WERI-Rb-1 (cell line): ENCODE data around the gene UGT2B7.
"Not testable (repeated sequence)": the region's sequence is repeated elsewhere in the genome, so short reads cannot be mapped to it uniquely, and the experiment has no call there.

Experiments
- DNase-seq: peaks from one replicate; pipeline ENCODE4 v3.0.0-alpha.2; 2020
- H3K27ac ChIP-seq: fragments of 250-450 bp; sonication (Bioruptor Pico); 2 replicates; pipeline ENCODE4 v1.5.1; 2020; ENCODE audit warnings: mild to moderate bottlenecking, moderate library complexity
- H3K27me3 ChIP-seq: fragments of 250-450 bp; sonication (Bioruptor Pico); 2 replicates; pipeline ENCODE4 v1.5.1; 2021; ENCODE audit warnings: mild to moderate bottlenecking, low read depth, moderate library complexity; ENCODE audit not compliant: insufficient read depth, severe bottlenecking
- H3K36me3 ChIP-seq: fragments of 250-450 bp; sonication (Bioruptor Pico); 2 replicates; pipeline ENCODE4 v1.5.1; 2020; ENCODE audit warnings: mild to moderate bottlenecking, moderate library complexity
- H3K4me3 ChIP-seq: 2 replicates; pipeline ENCODE4 v1.5.1; 2011; ENCODE audit warnings: low read depth, mild to moderate bottlenecking, control low read depth, low read length
- H3K9me3 ChIP-seq: fragments of 250-450 bp; sonication (Bioruptor Pico); 2 replicates; pipeline ENCODE4 v1.5.1; 2021; ENCODE audit warnings: mild to moderate bottlenecking, moderate library complexity; ENCODE audit not compliant: severe bottlenecking
- TF ChIP-seq, protein P1 (sequence below): IDR thresholded peaks from 2 replicates; pipeline ENCODE4 v1.5.1; 2011; ENCODE audit warnings: low read depth, mild to moderate bottlenecking, control low read depth, inconsistent platforms, low read length

UGT2B7 gene

DNA sequence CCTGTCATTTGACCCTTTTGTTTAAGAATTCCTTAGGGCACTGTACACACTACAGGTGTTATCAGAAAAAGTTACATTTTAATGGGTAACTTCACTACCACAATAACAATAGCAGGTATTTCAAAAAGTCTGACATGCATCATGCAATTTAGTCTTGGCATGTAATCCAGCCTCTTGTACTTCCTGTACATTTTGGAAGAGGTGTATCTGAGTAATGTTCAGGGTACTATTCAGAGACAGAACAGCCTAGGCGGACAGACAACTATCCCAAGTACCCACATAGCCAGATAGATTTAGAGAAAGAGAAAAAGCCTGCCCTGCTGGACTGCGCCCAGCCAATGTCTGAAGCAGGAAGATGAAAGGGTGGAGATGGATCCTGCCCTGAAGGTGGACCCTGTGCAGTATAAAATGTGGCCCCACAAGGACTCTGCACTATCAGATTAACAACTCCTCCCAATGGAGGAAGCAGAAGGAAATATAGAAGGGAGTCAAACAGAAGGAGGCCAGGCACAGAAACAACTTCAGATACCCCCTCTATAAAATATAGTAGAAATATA, 8.5 kb downstream of the UGT2B7 start:
- DNase-seq: no peak
- no peaks in the 10 kb centered on the region for H3K27me3 ChIP-seq
- TF ChIP-seq, protein P1, sequence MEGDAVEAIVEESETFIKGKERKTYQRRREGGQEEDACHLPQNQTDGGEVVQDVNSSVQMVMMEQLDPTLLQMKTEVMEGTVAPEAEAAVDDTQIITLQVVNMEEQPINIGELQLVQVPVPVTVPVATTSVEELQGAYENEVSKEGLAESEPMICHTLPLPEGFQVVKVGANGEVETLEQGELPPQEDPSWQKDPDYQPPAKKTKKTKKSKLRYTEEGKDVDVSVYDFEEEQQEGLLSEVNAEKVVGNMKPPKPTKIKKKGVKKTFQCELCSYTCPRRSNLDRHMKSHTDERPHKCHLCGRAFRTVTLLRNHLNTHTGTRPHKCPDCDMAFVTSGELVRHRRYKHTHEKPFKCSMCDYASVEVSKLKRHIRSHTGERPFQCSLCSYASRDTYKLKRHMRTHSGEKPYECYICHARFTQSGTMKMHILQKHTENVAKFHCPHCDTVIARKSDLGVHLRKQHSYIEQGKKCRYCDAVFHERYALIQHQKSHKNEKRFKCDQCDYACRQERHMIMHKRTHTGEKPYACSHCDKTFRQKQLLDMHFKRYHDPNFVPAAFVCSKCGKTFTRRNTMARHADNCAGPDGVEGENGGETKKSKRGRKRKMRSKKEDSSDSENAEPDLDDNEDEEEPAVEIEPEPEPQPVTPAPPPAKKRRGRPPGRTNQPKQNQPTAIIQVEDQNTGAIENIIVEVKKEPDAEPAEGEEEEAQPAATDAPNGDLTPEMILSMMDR: no peak
- no peaks in the 10 kb centered on the region for H3K9me3 ChIP-seq
- no peak overlapping the region for H3K27ac ChIP-seq
- H3K36me3 ChIP-seq: no peaks in the 10 kb centered on the region
- no peak overlapping the region for H3K4me3 ChIP-seq

DNA sequence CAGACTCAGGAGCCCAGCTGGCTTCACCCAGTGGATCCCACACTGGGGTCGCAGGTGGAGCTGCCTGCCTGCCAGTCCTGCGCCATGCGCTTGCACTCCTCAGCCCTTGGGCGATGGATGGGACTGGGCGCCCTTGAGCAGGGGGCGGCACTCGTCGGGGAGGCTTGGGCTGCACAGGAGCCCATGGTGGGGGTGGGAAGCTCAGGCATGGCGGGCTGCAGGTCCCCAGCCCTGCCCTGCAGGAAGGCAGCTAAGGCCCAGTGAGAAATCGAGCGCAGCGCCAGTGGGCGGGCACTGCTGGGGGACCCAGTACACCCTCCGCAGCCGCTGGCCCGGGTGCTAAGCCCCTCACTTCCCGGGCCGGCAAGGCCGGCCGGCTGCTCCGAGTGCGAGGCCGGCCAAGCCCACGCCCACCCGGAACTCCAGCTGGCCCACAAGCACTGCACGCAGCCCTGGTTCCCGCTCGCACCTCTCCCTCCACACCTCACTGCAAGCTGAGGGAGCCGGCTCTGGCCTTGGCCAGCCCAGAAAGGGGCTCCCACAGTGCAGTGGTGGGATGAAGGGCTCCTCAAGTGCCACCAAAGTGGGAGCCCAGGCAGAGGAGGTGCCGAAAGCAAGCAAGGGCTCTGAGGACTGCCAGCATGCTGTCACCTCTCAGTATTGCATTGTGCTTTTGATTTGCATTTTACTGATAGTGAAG, 19.0 kb downstream of the UGT2B7 start:
- not testable (repeated sequence) for H3K36me3 ChIP-seq, H3K4me3 ChIP-seq, DNase-seq, H3K27ac ChIP-seq, H3K9me3 ChIP-seq, H3K27me3 ChIP-seq

DNA sequence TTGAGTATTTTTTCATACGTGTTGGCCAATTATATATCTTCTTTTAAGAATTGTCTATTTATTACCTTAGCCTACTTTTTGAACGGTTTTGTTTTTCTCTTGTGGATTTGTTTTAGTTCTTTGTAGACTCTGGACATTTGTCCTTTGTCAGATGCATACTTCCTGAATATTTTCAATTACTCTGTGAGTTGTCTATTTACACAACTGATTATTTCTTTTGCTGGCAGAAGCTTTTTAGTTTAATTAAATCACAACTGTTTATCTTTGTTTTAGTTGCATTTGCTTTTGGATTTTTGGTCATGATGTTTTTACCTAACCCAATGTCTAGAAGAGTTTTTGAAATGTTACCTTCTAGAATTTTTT, 19.6 kb downstream of the UGT2B7 start:
- Histone ChIP-seq H3K9me3 (no peaks in the 10 kb centered on the region), H3K36me3 (no peaks in the 10 kb centered on the region), H3K27me3 (no peaks in the 10 kb centered on the region), H3K27ac (no peak overlapping the region), H3K4me3 (no peak overlapping the region)
- no peak for DNase-seq
- TF ChIP-seq, protein P1: no peak

DNA sequence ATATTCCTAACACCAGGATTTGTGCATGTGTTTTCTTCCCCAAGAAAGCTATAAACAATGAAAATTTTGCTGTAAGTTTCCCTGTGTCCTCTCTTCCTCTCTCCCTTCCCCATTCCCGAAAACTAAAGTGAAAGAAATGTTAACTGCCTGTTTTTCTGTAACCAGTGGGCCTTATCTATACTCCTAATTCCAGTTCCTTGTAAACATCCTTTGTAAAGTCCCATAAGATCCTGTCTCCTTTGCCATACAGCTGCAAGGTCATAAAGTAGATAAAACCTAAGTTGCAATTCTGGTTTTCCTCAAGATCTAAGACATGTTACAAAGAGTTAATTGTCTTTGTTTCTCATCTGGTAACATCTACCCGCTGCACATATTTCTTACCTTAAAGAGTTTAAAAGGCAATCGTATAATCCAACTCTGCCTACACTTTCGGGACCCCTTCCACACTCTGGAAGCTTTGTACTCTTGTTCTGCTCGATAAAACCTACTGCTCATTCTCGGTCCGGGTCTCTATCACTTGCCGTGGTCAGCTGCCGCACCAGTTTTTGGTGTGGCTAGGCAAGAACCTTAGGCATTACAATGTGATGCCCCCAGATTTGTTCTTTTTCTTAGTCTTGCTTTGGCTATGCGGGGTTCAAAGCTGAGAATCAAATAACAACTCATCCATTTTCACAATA, 20.5 kb downstream of the UGT2B7 start:
- TF ChIP-seq, protein P1: no peak
- H3K4me3 ChIP-seq: no peak overlapping the region
- DNase-seq: no peak
- H3K9me3 ChIP-seq: no peaks in the 10 kb centered on the region
- H3K27ac ChIP-seq: no peak overlapping the region
- H3K36me3 ChIP-seq: no peaks in the 10 kb centered on the region
- no peaks in the 10 kb centered on the region for H3K27me3 ChIP-seq

DNA sequence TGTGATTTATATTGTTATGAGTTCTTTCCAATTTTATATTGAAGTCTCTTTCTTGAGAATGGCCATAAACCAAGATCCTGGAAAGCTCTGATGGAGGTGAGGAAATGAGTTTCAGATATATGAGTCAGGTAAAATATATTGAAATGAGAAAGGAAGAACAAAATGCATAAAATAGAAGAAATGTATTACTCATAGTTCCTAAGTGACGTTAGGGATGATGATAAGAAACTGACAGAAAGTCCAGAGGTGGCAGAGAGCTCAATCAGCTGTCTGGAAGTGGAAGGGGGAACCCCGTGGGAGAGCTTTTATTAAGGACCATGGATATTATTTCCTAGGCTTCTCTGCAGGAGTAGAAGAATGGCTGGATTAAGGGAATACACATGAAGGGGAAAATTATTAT, 24.6 kb downstream of the UGT2B7 start:
- no peak for DNase-seq
- H3K4me3 ChIP-seq: no peak overlapping the region

DNA sequence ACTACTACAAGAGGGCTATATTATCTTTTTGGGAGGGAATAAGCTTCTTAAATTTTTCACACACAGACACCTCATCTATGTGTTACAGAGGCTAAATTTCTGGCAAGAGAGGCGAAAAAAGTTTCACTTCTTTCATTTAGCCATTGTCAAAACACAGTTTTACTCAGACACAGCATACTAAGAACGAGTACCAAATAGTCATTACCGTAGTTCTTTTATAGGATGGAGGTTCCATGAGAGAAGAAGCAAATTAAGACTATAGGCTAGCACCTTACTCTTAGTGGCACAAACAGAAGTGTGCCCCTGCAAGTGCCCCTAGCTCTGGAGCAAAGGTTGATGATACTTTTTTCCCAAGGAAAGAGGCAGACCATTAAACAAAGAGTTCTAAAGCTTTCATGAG, 26.2 kb downstream of the UGT2B7 start:
- no peak overlapping the region for H3K27ac ChIP-seq
- TF ChIP-seq, protein P1: no peak
- H3K4me3 ChIP-seq: no peak overlapping the region
- H3K27me3 ChIP-seq: no peaks in the 10 kb centered on the region
- no peaks in the 10 kb centered on the region for H3K36me3 ChIP-seq
- DNase-seq: no peak
- no peaks in the 10 kb centered on the region for H3K9me3 ChIP-seq

More for the DNA sequence above, 24.6 kb downstream of the UGT2B7 start:
- Histone ChIP-seq H3K36me3 (no peaks in the 10 kb centered on the region), H3K27ac (no peak overlapping the region), H3K9me3 (no peaks in the 10 kb centered on the region), H3K27me3 (no peaks in the 10 kb centered on the region)
- TF ChIP-seq, protein P1: no peak
